GM12875 (cell line): ENCODE measurements around the gene NCAM1.

Source experiments
- H3K4me3 ChIP-seq: one replicate; pipeline ENCODE4 v1.5.1; 2011; ENCODE audit warnings: low read depth, low read length, control low read depth
- TF ChIP-seq, protein P1 (sequence below): IDR thresholded peaks from 2 replicates; pipeline ENCODE4 v1.5.1; 2011; ENCODE audit warnings: low read depth, mild to moderate bottlenecking, control low read depth, inconsistent platforms, low read length, moderate library complexity, borderline replicate concordance; ENCODE audit not compliant: insufficient read depth

The NCAM1 gene

DNA sequence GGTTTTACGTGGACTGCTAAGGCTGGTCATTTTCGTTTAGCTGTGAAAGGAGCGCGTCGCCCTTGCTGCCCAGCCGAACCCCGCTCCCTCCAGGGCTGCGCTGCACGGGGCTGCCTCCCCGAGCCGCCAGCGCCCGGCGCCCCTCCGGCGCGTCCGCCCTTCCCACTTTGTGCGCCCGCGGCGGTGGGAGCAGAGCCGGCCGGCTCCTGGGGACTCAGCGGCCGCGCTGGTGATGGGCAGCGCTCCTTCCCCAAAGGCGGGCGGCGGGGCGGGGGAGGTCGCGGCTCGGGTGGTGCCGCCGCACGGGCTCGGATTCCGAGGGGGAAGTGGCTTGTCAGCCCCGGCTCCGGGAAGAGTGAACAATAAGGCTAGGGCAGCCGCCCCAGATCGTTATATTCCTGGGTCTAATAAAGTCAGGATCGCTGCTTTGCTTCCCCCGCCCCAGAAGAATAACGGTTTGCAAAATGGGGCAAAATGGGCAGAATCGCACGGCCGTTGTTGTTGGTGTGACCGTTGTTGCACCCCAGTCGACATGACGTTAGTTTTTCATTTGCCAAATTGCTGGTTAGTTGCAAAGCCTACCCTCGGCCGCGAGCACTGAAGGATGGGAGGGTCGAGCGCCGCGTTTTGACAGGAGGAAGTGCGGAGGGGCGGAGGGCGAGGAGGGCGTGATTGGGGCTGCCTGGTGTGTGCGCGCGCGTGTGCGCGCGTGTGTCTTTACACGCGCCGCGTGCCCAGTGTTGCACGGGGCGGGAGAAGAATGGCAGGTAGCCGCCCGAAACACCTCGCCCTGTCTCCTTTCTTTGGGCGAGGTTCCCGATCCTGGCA, 745 bp downstream of the NCAM1 start:
- TF ChIP-seq, protein P1, sequence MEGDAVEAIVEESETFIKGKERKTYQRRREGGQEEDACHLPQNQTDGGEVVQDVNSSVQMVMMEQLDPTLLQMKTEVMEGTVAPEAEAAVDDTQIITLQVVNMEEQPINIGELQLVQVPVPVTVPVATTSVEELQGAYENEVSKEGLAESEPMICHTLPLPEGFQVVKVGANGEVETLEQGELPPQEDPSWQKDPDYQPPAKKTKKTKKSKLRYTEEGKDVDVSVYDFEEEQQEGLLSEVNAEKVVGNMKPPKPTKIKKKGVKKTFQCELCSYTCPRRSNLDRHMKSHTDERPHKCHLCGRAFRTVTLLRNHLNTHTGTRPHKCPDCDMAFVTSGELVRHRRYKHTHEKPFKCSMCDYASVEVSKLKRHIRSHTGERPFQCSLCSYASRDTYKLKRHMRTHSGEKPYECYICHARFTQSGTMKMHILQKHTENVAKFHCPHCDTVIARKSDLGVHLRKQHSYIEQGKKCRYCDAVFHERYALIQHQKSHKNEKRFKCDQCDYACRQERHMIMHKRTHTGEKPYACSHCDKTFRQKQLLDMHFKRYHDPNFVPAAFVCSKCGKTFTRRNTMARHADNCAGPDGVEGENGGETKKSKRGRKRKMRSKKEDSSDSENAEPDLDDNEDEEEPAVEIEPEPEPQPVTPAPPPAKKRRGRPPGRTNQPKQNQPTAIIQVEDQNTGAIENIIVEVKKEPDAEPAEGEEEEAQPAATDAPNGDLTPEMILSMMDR = no peak
- no peak overlapping the region for H3K4me3 ChIP-seq

DNA sequence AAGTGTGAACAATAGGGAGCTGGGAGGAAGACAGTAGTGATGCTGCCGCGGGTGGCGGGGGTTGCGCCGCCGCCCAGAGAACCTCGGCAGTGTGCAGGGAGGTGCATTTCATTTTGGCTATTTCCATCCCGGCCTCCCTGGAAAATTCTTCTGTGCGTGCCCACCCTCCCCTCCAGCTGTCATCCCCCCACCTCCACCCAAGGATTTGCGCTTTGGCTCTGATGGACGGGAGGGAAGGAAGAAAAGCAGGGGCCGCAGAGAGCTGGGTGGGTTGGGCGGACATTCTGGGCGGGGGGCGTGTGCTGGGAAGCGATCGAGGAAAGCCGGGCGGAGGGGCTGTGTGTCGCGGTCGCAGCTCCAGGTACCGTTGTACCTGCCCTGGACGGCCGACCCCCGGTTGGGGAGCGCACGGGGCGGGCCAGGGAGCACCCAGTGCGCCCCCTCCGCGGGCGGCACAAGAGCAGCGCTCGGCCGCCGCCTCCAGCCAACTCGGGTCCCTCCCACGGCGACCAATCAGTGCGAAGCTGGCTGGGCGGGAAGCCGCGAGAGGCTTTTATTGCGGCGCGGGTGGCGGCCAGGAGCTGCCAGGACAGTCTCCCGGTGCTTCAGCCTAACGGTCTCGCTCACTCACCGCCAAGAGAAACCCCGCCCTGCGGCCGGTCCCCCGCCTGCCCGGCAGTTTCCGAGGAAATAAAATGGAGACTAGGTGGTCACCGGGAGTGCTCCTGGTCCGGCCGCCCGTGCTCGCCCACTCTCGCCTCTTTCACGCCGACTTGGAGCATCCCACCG, 1.6 kb downstream of the NCAM1 start:
- TF ChIP-seq, protein P1 = no peak
- H3K4me3 ChIP-seq = no peak overlapping the region

DNA sequence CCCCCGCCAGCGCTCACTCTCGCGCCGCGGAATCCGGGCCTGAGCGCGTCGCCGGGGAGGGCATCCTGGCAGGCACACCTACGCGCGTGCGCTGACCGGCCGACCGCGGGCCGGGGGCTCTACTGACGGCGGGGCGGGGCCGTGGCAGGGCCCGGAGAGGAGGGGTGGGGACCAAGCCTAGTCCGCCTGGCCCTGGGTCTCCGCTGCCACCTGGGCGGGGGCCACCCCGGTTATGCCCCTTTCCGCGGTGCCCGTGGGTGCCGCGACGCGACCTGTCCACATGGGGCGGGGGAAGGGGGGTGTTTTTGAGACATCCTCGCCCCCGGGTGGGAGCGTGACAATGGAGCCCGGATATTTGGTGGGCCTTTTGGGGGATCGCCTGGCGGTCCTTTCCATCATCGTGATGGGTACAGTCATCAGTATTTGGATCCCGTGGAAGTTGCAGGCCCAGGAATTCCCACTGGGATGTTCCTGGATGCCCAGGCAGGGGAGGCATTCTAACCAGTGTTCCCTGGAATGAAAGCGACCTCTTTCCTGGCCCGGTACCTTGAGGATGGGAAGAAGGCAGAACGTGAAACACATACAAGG, 2.2 kb downstream of the NCAM1 start:
- no peak overlapping the region for H3K4me3 ChIP-seq
- TF ChIP-seq, protein P1 = no peak

DNA sequence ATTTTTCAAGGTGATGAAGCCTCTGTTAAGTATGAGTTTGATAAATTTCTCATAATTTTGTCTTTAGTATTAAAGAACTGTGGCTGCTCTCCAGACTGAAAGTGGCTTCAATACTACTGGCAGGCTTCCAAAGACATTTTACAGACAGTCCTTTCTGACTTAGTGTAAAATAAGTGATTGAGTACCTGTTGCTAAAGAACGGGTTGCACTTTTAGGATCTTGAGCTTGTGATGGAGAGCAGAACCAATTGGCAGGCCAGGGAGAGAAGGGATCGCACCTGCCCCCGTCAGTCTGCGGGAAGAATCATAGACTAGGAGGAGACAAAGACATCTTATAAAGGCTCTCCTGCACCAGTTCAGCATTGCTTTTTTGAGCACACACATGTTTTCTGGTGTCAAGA, 4.4 kb downstream of the NCAM1 start:
- TF ChIP-seq, protein P1 = no peak
- H3K4me3 ChIP-seq = no peak overlapping the region

DNA sequence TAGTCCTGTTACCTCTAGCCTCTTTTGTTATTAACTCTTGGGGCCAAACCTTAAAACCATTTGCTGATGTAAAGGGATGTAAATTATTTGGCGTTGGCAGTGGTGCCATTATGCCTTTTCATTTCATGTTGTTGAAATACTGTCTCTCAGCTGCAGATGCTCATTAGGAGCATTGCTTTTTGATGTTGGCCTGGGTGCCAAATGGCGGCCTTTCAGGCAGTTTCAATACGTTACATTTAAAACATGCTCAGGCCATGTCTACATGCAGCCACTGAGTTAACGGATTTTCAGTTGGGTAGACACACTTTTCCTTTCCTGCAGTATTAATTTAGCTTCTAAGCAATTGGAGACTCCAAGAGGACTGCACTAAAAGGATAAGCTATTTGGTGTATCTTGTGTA, 5.3 kb downstream of the NCAM1 start:
- H3K4me3 ChIP-seq = no peak overlapping the region
- TF ChIP-seq, protein P1 = no peak

DNA sequence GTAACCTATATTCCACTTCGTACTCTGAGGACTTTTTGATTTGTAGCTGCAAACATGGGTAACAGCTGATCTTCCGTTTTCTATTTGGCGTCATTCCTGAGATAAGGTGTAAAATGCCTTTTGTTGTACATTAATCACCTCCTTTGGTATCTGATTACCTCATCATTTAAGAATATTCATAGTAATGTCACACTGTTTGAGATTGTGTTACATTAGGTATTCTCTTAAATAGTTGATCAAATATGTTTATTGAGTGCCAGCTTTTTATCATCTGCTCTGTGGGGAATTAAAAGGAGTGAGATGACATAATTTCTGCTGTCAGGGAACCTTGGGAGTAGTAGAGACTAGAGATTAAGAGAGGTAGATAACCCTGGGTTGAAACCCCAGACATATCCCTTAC, 5.9 kb downstream of the NCAM1 start:
- TF ChIP-seq, protein P1 = no peak

More for the DNA sequence above, 5.9 kb downstream of the NCAM1 start:
- no peak overlapping the region for H3K4me3 ChIP-seq
